Transverse colon (tissue), 4 donors: Measurements from ENCODE around the gene LMX1B.

ENCODE experiments used
- POLR2A ChIP-seq: fragments of 450-650 bp; IDR thresholded peaks from one replicate; pipeline ENCODE4 v1.6.1; 2016; ENCODE audit warnings: antibody characterized with exemption, mild to moderate bottlenecking, moderate library complexity
- POLR2AphosphoS5 ChIP-seq, 3 donors: sonication (generic); formaldehyde crosslinking; IDR thresholded peaks; one replicate each; pipeline ENCODE4 v1.6.1; 2016; ENCODE audit warnings: antibody characterized with exemption in 3 of 3
- TF ChIP-seq, protein P1 (sequence below), 5 experiments: fragments of 200-600 bp in 3 of 5; fragments of 450-650 bp in 2 of 5; sonication (generic) in 3 of 5; IDR thresholded peaks; 1 replicate in 2 of 5; 2 replicates in 3 of 5; pipeline ENCODE4 v1.5.1; 2016 to 2017; ENCODE audit warnings: antibody characterized with exemption in 5 of 5, inconsistent platforms in 3 of 5, mild to moderate bottlenecking in 2 of 5, moderate library complexity in 1 of 5

- TF ChIP-seq POLR2AphosphoS5 (IDR thresholded peaks at IDR 0.05): no peak
- TF ChIP-seq, protein P1, sequence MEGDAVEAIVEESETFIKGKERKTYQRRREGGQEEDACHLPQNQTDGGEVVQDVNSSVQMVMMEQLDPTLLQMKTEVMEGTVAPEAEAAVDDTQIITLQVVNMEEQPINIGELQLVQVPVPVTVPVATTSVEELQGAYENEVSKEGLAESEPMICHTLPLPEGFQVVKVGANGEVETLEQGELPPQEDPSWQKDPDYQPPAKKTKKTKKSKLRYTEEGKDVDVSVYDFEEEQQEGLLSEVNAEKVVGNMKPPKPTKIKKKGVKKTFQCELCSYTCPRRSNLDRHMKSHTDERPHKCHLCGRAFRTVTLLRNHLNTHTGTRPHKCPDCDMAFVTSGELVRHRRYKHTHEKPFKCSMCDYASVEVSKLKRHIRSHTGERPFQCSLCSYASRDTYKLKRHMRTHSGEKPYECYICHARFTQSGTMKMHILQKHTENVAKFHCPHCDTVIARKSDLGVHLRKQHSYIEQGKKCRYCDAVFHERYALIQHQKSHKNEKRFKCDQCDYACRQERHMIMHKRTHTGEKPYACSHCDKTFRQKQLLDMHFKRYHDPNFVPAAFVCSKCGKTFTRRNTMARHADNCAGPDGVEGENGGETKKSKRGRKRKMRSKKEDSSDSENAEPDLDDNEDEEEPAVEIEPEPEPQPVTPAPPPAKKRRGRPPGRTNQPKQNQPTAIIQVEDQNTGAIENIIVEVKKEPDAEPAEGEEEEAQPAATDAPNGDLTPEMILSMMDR (IDR thresholded peaks at IDR 0.05): no peak
- no peak for TF ChIP-seq POLR2A
Observed at GRCh38 chr9:126692759-126693427, 79.2 kb downstream of the LMX1B start.
